IMR-90 (cell line): Measurements from ENCODE around the gene CDKAL1. TPM values are rescaled to one million over a fixed set of nuclear protein-coding genes. Genes with fewer than 3 reads are reported as not detected.
A peak's percentile ranks its signal among the peaks of the same experiment; 100 is the strongest.

Experiments used
- ATAC-seq: fragments of 200-7000 bp; cut with Tn5 transposase; 2 replicates; pipeline ENCODE4 v1.9.1; 2020; ENCODE audit warnings: low read depth, mild to moderate bottlenecking, moderate library complexity
- BruUV-seq: library from RNA; stranded (reverse); fragments of 400-500 nt; replicated peaks from 2 replicates; lab custom pipeline; 2021; lab: Mats Ljungman, UMichigan
- CTCF ChIA-PET: fragments of 300-600 bp; formaldehyde crosslinking; extraction: SDS; loops from one replicate; lab custom pipeline; 2021; ENCODE audit warnings: antibody characterized with exemption; lab: Yijun Ruan, JAX
- POLR2A ChIA-PET: fragments of 300-600 bp; sonication (Branson Sonifier 250); formaldehyde crosslinking; loops from one replicate; lab custom pipeline; 2022; ENCODE audit warnings: antibody characterized with exemption; ENCODE audit not compliant: unreplicated experiment; lab: Charles Lee
- DNase-seq: peaks from one replicate; pipeline ENCODE4 v3.0.0; 2013
- H2AFZ ChIP-seq: replicated peaks from 2 replicates; pipeline ENCODE3; 2013; ENCODE audit warnings: low read length, mild to moderate bottlenecking; ENCODE audit not compliant: poor library complexity
- H2AK5ac ChIP-seq: 2 replicates; pipeline ENCODE4 v1.6.1; 2013; ENCODE audit warnings: low read depth, low read length, inconsistent platforms
- H2AK9ac ChIP-seq: replicated peaks from 2 replicates; pipeline ENCODE3; 2013; ENCODE audit warnings: mild to moderate bottlenecking, low read depth, low read length, moderate library complexity; ENCODE audit not compliant: poor library complexity
- H2BK120ac ChIP-seq: 2 replicates; pipeline ENCODE4 v1.6.1; 2013; ENCODE audit warnings: low read depth, low read length, inconsistent platforms
- H2BK15ac ChIP-seq: 3 replicates; pipeline ENCODE4 v1.6.1; 2013; ENCODE audit warnings: low read depth, low read length, inconsistent platforms
- H2BK20ac ChIP-seq: 2 replicates; pipeline ENCODE4 v1.6.1; 2013; ENCODE audit warnings: low read depth, mild to moderate bottlenecking, inconsistent platforms, low read length, moderate library complexity
- H2BK5ac ChIP-seq: 2 replicates; pipeline ENCODE4 v1.6.1; 2013; ENCODE audit warnings: mild to moderate bottlenecking, low read depth, low read length, inconsistent platforms; ENCODE audit not compliant: poor library complexity, severe bottlenecking
- H3K14ac ChIP-seq: replicated peaks from 2 replicates; pipeline ENCODE4 v1.6.1; 2013; ENCODE audit warnings: low read depth, low read length, inconsistent platforms
- H3K18ac ChIP-seq: 2 replicates; pipeline ENCODE4 v1.6.1; 2013; ENCODE audit warnings: low read depth, low read length, control low read depth
- H3K23ac ChIP-seq: 2 replicates; pipeline ENCODE4 v1.6.1; 2013; ENCODE audit warnings: low read depth, low read length, inconsistent platforms
- H3K27ac ChIP-seq: 2 replicates; pipeline ENCODE4 v1.5.1; 2013; ENCODE audit warnings: mild to moderate bottlenecking, control low read depth, low read length; ENCODE audit not compliant: insufficient read depth
- H3K27me3 ChIP-seq: 2 replicates; pipeline ENCODE4 v1.6.1; 2013; ENCODE audit warnings: low read length; ENCODE audit not compliant: control insufficient read depth, insufficient read depth
- H3K36me3 ChIP-seq: 2 replicates; pipeline ENCODE4 v1.6.1; 2013; ENCODE audit warnings: low read length, mixed read lengths; ENCODE audit not compliant: control insufficient read depth, insufficient read depth
- H3K4ac ChIP-seq: 2 replicates; pipeline ENCODE4 v1.6.1; 2013; ENCODE audit warnings: low read depth, low read length, inconsistent platforms
- H3K4me1 ChIP-seq: 2 replicates; pipeline ENCODE4 v1.6.1; 2013; ENCODE audit warnings: low read length, mixed read lengths; ENCODE audit not compliant: control insufficient read depth, insufficient read depth
- H3K4me2 ChIP-seq: 2 replicates; pipeline ENCODE4 v1.6.1; 2013; ENCODE audit warnings: low read depth, mild to moderate bottlenecking, control low read depth, low read length, moderate library complexity
- H3K4me3 ChIP-seq: 2 replicates; pipeline ENCODE4 v1.5.1; 2013; ENCODE audit warnings: low read depth, mild to moderate bottlenecking, control low read depth, low read length, moderate library complexity; ENCODE audit not compliant: insufficient read depth
- H3K56ac ChIP-seq: 2 replicates; pipeline ENCODE4 v1.6.1; 2013; ENCODE audit warnings: low read length, inconsistent platforms; ENCODE audit not compliant: insufficient read depth; ENCODE audit errors: extremely low read depth
- H3K79me1 ChIP-seq, 2 experiments: 2 replicates each; pipeline ENCODE4 v1.6.1; 2013; ENCODE audit warnings: low read length in 2 of 2, inconsistent platforms in 1 of 2, low read depth in 1 of 2
- H3K9ac ChIP-seq: 2 replicates; pipeline ENCODE4 v1.6.1; 2013; ENCODE audit warnings: low read depth, low read length, control low read depth
- H3K9me1 ChIP-seq: 2 replicates; pipeline ENCODE4 v1.6.1; 2013; ENCODE audit warnings: low read length, inconsistent platforms; ENCODE audit not compliant: insufficient read depth
- H3K9me3 ChIP-seq: 2 replicates; pipeline ENCODE4 v1.6.1; 2013; ENCODE audit warnings: low read length; ENCODE audit not compliant: control insufficient read depth, insufficient read depth
- H4K20me1 ChIP-seq: 2 replicates; pipeline ENCODE4 v1.6.1; 2013; ENCODE audit warnings: low read length, inconsistent platforms; ENCODE audit not compliant: insufficient read depth
- H4K5ac ChIP-seq: 2 replicates; pipeline ENCODE4 v1.6.1; 2013; ENCODE audit warnings: mild to moderate bottlenecking, low read depth, low read length, control low read depth
- H4K8ac ChIP-seq, 2 experiments: 2 replicates each; pipeline ENCODE4 v1.6.1; 2013; ENCODE audit warnings: low read depth in 2 of 2, low read length in 2 of 2, control low read depth in 1 of 2, inconsistent platforms in 1 of 2
- H4K91ac ChIP-seq: 2 replicates; pipeline ENCODE4 v1.6.1; 2013; ENCODE audit warnings: low read depth, low read length, inconsistent platforms; ENCODE audit not compliant: insufficient read depth
- BHLHE40 ChIP-seq: fragments of 150-350 bp; IDR thresholded peaks from 2 replicates; pipeline ENCODE4 v1.6.1; 2016; ENCODE audit warnings: mild to moderate bottlenecking, low read depth, low read length
- CEBPB ChIP-seq: IDR thresholded peaks from 2 replicates; pipeline ENCODE4 v1.6.1; 2012; ENCODE audit warnings: low read depth, low read length, improper control_type of control experiment
- ELK1 ChIP-seq: fragments of 150-350 bp; IDR thresholded peaks from 2 replicates; pipeline ENCODE4 v1.6.1; 2016; ENCODE audit warnings: low read depth, mild to moderate bottlenecking, low read length, moderate library complexity, borderline replicate concordance
- MAZ ChIP-seq: IDR thresholded peaks from 2 replicates; pipeline ENCODE4 v1.6.1; 2012; ENCODE audit warnings: low read depth, mild to moderate bottlenecking, low read length, improper control_type of control experiment, moderate library complexity, borderline replicate concordance
- NFE2L2 ChIP-seq: fragments of 150-350 bp; IDR thresholded peaks from 2 replicates; pipeline ENCODE4 v1.6.1; 2016; ENCODE audit warnings: low read depth, mild to moderate bottlenecking, low read length
- RCOR1 ChIP-seq: IDR thresholded peaks from 2 replicates; pipeline ENCODE4 v1.6.1; 2012; ENCODE audit warnings: mild to moderate bottlenecking, low read length, improper control_type of control experiment; ENCODE audit not compliant: insufficient replicate concordance
- RFX5 ChIP-seq: IDR thresholded peaks from 2 replicates; pipeline ENCODE4 v1.8.0; 2012; ENCODE audit warnings: low read depth, mild to moderate bottlenecking, low read length, moderate library complexity
- SMC3 ChIP-seq: fragments of 150-350 bp; IDR thresholded peaks from 2 replicates; pipeline ENCODE4 v1.6.1; 2016; ENCODE audit warnings: low read depth, mild to moderate bottlenecking, antibody characterized with exemption, low read length, moderate library complexity
- WGBS, 2 experiments: methylation state at CpG; one replicate each; pipeline versions ENCODE4 v1.1.5 to v1.1.7; 2013; ENCODE audit warnings: missing lambda C conversion rate in 2 of 2; ENCODE audit not compliant: insufficient read length in 1 of 2; ENCODE audit errors: extremely low coverage in 2 of 2; 5-methylcytosine and 5-hydroxymethylcytosine counted together
- dilution Hi-C: fragments of 300-500 bp; cut with HindIII; formaldehyde crosslinking; loops from one replicate; pipeline ENCODE4 v1.14.3; 2018; ENCODE audit warnings: low sequenced_read_pairs; ENCODE audit not compliant: unreplicated experiment
- in situ Hi-C: fragments of 300-500 bp; cut with MboI; formaldehyde crosslinking; loops from 3 replicates; pipeline ENCODE4 v1.14.3; 2019; ENCODE audit warnings: low sequenced_read_pairs, inconsistent platforms, mixed read lengths
- intact Hi-C: fragments of 100-400 bp; cut with micrococcal nuclease; formaldehyde crosslinking; loops from 2 replicates; pipeline ENCODE4 v1.10.0; 2022
- polyA plus RNA-seq, 3 experiments: library from polyadenylated mRNA; depleted of rRNA; stranded (reverse); fragments of >200 nt; gene quantifications; 2 replicates each; pipeline ENCODE4 v1.2.3, GENCODE V29; 2012; ENCODE audit warnings: low replicate concordance in 1 of 3
- total RNA-seq: library from RNA; depleted of rRNA; stranded (reverse); fragments of >200 nt; gene quantifications from 2 replicates; pipeline ENCODE4 v1.2.3, GENCODE V29; 2012
- TF ChIP-seq, protein P1 (sequence below): conservative IDR thresholded peaks from 2 replicates; pipeline ENCODE4 v1.5.1; 2012; ENCODE audit warnings: mild to moderate bottlenecking, low read depth, low read length, improper control_type of control experiment

Gene CDKAL1
- total and polyA plus RNA-seq, 2 of the 4 experiments (the other 2 are of a cell fraction) = 3.7 to 13.1 TPM

GRCh38 chr6:21102624-21103023 is 568.4 kb downstream of the CDKAL1 start:
- H4K5ac ChIP-seq = no peak overlapping the region
- dilution Hi-C loops = no loop called here
- no peak overlapping the region for H2AFZ ChIP-seq
- H3K4me3 ChIP-seq = no peak overlapping the region
- no peak overlapping the region; the same call in 1 of the 2 replicates for H4K91ac ChIP-seq
- H3K79me1 ChIP-seq = no peaks in the 10 kb centered on the region; a peak in 1 of 4 replicates
- POLR2A ChIA-PET = no interaction called here
- no peaks in the 10 kb centered on the region for H3K9me1 ChIP-seq
- H3K14ac ChIP-seq = 0 out of 2 replicates have a peak overlapping the region, but pooled peaks have one; percentile 18
- H3K9me3 ChIP-seq = no peaks in the 10 kb centered on the region
- no peaks in the 10 kb centered on the region for H3K36me3 ChIP-seq
- no peaks in the 10 kb centered on the region for H3K4me1 ChIP-seq
- BruUV-seq = no TSS peak
- 100% methylated on average over 2 of the region's 7 CpGs; no CpG with 5 or more reads in 1 of the 2 experiments for WGBS, 2 experiments
- 0 out of 3 replicates have a peak overlapping the region, but pooled peaks have one; percentile 56 for H2BK15ac ChIP-seq
- H4K8ac ChIP-seq = no peak overlapping the region
- H3K9ac ChIP-seq = no peak overlapping the region
- H3K23ac ChIP-seq = no peak overlapping the region
- CTCF ChIA-PET = interaction anchor here (0.6 kb wide), 1 partner anchor 407 kb away, joined by 3 read pairs; no protein-coding TSS in a partner anchor
- no peaks in the 10 kb centered on the region for H3K27me3 ChIP-seq
- H3K56ac ChIP-seq = no peak overlapping the region
- no peaks in the 10 kb centered on the region for H4K20me1 ChIP-seq
- H2AK9ac ChIP-seq = no peak overlapping the region
- no peak overlapping the region for H3K27ac ChIP-seq
- DNase-seq (no peak), ATAC-seq (no peak)
- H2BK120ac ChIP-seq = 0 out of 2 replicates have a peak overlapping the region, but pooled peaks have one; percentile 21
- in situ Hi-C loops = no loop called here
- no peak overlapping the region for H2BK5ac ChIP-seq
- intact Hi-C loops = loop anchor here (10.0 kb wide), 1 partner anchor 482 kb away; no protein-coding TSS in a partner anchor
- no peak overlapping the region for H3K4me2 ChIP-seq
- no peak overlapping the region for H3K4ac ChIP-seq
- TF ChIP-seq, protein P1, sequence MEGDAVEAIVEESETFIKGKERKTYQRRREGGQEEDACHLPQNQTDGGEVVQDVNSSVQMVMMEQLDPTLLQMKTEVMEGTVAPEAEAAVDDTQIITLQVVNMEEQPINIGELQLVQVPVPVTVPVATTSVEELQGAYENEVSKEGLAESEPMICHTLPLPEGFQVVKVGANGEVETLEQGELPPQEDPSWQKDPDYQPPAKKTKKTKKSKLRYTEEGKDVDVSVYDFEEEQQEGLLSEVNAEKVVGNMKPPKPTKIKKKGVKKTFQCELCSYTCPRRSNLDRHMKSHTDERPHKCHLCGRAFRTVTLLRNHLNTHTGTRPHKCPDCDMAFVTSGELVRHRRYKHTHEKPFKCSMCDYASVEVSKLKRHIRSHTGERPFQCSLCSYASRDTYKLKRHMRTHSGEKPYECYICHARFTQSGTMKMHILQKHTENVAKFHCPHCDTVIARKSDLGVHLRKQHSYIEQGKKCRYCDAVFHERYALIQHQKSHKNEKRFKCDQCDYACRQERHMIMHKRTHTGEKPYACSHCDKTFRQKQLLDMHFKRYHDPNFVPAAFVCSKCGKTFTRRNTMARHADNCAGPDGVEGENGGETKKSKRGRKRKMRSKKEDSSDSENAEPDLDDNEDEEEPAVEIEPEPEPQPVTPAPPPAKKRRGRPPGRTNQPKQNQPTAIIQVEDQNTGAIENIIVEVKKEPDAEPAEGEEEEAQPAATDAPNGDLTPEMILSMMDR = no peak
- TF ChIP-seq ELK1 = no peak
- no peak for TF ChIP-seq RFX5
- TF ChIP-seq MAZ = no peak
- no peak for TF ChIP-seq RCOR1
- TF ChIP-seq SMC3 = no peak
- TF ChIP-seq BHLHE40 = no peak
- TF ChIP-seq CEBPB = no peak
- TF ChIP-seq NFE2L2 = no peak
- H2BK20ac ChIP-seq = no peak overlapping the region; the same call in 1 of the 2 replicates
- no peak overlapping the region for H3K18ac ChIP-seq
- H2AK5ac ChIP-seq = no peak overlapping the region
